GM18498 (cell line): ENCODE data around the gene ECSIT.
A peak's percentile ranks its signal among the peaks of the same experiment; 100 is the strongest.
"Not testable (repeated sequence)": the region's sequence is repeated elsewhere in the genome, so short reads cannot be mapped to it uniquely, and the experiment has no call there.

Experiments used
- ATAC-seq: cut with Tn5 transposase; IDR thresholded peaks from one replicate; pipeline ENCODE4 v1.9.1; 2021; ENCODE audit warnings: mild to moderate bottlenecking, moderate library complexity; ENCODE audit not compliant: unreplicated experiment

Gene ECSIT, protein sequence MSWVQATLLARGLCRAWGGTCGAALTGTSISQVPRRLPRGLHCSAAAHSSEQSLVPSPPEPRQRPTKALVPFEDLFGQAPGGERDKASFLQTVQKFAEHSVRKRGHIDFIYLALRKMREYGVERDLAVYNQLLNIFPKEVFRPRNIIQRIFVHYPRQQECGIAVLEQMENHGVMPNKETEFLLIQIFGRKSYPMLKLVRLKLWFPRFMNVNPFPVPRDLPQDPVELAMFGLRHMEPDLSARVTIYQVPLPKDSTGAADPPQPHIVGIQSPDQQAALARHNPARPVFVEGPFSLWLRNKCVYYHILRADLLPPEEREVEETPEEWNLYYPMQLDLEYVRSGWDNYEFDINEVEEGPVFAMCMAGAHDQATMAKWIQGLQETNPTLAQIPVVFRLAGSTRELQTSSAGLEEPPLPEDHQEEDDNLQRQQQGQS

DNA sequence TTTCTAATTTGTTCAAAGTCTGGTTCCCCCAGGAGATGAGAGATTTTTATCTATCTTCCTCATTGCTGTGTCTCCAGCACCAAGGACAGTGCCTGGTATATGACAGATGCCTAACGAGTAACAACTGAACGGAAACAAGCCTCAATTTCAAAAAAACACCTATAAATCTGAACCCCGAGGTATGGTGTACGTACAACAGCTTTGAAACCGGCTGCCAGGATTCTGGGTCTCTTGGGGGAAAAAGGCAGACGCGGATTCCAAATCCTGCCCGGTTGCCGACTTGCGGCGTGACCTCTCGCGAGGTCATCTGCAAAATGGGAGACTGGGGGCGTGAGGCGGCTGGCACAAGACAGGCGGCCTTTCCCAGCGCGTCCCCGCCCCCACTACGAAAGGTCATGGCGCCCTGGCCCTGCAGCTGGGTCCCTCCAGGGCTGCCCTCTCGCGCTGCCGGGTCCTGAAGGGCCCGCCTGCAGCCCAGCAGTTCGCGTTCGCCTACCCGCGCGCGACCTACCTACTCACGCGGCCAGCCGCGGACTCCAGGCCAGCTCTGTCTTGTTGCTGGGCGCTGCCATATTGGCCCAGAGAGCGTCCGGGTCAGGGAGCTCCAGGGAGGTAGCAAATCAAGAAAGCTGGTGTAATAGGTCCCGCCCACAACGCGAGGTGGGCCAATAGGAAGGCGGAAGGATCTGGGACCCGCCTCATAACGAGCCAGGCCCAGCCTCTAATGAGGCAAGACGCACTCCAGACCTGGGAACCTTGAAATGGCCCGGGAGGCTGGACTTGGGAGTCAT, at the start of gene ECSIT:
TSS of gene ECSIT (minus strand) at position 584 of the 791 bp plus-strand sequence. CDS start 9,964 bp downstream, outside the sequence.
- ATAC-seq = peak; percentile 95

DNA sequence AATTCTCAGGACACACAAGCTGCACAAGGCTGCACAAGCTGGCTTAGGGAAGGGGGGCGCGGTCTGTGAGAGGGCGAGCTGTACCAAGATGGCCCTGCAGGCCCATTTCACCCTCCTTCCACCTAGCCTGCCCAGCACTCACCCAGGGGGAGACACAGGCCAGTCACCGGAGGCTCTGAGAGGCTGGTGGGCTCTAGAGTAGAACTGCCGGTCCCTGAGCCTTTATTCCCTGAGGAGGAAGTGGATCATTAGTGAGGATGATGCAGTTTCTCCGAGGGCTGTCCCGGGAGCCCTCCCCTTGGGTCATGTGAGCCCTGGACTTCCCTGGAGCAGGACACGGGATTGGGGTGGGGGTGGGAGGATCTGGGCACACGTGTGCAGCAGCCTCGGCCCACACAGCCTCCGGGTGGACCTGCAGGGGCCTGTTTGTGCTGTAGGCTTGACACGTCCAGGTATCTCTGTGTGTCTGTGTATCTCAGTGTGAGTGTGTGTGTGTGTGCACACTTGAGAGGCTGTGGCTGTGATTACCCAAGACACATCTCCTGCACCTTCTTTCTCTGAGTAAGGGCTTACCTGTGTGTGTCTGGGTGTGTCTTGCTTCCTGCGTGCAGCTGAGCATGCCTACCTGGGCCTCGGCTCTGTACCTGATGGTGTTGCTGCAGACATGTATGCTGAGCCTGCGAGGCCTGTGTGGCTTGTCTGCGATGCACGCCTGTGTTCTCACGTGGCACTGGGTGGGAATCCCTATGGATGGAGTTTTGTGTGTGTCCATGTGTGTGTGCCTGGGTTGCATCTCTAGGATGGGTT, 48.7 kb upstream of the ECSIT start, which contains the start of gene ACP5:
TSS of gene ACP5 (minus strand) at position 195 of the 807 bp plus-strand sequence. CDS start 328 bp downstream, outside the sequence.
- no peak for ATAC-seq

DNA sequence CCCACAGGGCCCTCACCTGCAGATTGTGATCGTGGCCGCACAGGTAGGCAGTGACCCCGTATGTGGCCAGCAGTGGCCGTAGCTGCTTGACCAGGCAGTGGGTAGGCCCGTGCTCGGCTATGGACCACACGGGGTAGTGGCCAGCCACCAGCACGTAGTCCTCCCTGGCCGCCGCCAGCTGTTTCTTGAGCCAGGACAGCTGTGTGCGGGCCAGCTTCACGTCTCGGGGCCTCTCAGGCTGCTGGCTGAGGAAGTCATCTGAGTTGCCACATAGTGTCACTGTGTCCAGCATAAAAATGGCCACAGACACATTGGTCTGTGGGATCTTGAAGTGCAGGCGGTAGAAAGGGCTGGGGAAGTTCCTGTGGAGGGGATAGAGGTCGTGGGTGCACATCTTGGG, 47.3 kb upstream of the ECSIT start:
- no peak for ATAC-seq

DNA sequence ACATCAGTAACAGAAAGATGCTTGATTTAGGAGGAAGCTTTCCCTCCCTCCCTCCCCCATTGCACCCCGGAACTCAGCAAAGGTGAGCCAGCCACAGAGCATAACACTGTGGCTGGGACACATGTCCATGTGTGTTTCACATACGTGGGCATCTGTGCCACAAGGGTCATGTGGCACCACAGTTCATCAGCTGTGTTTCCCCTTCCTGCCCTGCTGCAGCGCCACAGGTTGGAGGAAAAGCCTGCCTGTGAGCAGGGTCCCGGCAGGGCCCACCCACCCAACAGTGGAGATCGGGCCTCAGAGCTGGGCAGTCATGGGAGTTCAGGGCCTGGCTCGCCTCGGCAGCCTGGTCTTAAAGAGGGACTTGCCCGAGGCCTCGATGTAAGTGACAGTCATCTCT, 45.8 kb upstream of the ECSIT start:
- no peak for ATAC-seq

DNA sequence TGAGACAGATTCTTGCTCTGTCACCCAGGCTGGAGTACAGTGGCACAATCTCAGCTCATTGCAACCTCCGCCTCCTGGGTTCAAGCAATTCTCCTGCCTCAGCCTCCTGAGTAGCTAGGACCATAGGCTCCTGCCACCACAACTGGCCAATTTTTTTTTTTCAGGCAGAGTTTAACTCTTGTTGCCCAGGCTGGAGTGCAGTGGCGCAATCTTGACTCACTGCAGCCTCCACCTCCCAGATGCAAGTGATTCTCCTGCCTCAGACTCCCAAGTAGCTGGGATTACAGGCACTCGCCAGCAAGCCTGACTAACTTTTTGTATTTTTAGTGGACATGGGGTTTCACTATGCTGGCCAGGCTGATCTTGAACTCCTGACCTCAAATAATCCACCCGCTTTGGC, 44.8 kb upstream of the ECSIT start:
- ATAC-seq = not testable (repeated sequence)

DNA sequence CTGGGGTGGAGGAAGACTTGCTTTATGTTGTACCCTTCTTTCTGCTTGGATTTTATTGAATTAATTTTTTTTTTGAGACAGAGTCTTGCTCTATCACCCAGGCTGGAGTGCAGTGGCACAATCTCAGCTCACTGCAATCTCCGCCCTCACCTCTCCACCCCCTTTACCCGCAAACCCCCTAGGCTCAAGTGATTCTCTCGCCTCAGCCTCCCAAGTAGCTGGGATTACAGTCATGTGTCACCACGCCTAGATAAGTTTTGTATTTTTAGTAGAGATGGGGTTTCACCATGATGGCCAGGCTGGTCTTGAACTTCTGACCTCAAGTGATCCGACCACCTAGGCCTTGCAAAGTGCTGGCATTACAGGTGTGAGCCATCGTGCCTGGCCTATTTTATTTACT, 44.4 kb upstream of the ECSIT start:
- not testable (repeated sequence) for ATAC-seq

DNA sequence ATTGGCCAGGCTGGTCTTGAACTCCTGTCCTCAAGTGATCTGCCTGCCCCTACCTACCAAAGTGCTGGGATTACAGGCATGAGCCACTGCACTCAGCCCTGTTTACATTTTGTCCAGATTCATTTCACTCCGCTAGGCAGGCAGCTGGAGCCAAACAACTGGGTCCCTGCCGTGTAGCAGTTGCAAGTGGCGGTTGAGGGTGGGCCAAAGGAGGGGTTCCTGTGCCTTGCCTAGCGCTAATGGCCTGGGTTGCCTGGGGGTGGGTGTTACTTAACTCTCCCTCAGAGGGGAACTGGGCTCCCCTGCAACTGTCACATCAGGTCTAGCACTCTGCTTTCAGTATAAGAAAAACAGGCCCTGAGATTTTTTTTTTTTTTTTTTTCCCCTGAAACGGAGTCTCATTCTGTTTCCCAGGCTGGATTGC, 41.1 kb upstream of the ECSIT start:
- ATAC-seq = no peak

DNA sequence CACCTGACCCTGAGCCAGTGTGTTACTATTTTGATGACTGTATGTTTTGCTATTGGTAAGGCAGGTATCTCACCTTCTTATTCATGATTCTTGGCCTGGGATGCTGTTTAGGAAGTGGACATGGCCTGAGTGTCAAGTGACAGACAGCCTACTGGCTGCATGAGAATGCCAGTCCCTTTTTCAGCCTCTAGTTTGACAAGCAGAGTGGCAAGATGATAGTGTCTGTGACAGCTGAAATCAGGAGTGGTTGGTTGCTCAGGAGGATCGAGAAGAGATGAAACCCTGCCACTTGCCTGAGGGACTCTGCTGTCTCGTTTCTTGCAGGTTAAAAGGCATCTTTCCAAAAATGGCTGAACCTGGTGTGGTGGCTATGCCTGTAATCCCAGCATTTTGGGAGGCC, 37.2 kb upstream of the ECSIT start:
- no peak for ATAC-seq

DNA sequence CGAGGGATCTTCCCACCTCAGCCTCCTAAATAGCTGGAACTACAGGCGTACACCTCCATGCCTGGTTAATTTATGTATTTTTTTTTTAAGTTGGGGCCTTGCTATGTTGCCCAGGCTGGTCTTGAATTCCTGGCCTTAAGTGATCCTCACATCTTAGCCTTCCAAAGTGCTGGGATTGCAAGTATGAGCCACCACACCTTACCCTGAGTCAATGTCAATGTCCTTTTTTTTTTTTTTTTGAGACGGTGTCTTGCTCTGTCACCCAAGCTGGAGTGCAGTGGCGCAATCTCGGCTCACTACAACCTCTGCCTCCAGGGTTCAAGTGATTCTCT, 36.7 kb upstream of the ECSIT start:
- ATAC-seq = not testable (repeated sequence)

DNA sequence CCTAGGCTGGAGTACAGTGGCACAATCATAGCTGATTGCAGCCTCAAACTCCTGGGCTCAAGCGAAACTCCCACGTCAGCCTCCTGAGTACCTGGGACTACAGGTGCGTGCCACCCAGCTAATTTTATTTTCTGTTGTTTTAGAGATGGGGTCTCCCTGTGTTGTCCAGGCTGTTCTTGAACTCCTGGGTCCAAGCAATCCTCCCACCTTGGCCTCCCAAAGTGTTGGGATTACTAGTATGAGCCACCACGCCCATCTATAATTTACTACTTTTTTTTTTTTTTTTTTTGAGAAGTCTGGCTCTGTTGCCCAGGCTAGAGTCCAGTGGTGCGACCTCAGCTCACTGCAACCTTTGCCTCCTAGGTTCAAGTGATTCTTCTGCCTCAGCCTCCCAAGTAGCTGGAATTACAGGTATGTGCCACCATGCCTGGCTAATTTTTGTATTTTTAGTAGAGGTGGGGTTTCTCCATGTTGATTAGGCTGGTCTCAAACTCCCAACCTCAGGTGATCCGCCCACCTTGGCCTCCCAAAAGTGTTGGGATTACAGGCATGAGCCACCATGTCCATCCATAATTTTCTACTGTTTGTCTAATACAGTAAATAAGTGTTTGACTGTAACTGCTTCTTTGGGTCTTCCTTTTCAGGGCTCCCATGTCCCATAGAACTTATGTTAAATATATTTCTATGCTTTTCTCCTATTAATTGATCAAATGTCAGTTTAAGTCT, 35.3 kb upstream of the ECSIT start:
- not testable (repeated sequence) for ATAC-seq

DNA sequence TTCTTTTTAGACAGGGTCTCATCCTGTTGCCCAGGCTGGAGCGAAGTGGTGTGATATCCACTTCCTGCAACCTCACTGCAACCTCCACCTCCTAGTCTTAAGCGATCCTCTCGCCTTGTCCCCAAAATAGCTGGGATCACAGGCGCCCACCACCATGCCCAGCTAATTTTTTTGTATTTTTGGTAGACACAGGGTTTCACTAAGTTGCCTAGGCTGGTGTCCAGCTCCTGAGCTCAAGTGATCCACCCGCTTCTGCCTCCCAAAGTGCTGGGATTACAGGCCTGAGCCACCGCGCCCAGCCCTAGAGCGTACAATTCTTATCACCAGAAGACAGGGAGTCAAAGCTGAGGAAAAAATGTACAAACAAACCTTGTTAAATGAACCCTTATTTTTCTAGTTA, 34.6 kb upstream of the ECSIT start:
- no peak for ATAC-seq

DNA sequence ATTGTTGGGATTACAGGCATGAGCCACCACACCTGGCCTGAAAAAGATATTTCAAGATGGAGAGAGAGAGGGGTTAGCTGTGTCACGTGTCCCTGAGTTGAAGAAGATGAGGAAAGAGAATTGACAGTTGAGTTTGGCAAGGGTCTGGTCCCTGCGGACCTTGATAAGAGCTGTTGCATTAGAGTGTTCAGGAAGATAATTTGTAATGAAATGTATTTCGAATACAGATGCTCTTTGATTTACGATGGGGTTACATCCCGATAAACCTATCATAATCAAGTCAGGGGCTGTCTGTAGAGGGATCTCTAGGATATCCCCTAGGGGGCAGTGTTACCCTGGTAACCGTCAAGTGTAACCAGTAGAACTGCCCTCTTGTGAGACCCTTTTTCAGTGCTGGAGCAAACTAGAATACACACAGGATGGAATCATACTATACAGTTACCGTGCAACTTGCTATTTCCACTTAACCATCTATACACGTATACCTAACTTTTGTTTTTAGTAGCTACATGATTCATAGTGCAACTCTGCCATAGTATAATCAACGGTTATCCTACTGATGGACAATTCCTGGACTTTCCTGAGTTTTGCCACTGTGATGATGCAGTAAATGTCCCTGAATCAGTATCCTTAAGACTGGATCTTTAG, 31.6 kb upstream of the ECSIT start:
- ATAC-seq = peak; percentile 42

DNA sequence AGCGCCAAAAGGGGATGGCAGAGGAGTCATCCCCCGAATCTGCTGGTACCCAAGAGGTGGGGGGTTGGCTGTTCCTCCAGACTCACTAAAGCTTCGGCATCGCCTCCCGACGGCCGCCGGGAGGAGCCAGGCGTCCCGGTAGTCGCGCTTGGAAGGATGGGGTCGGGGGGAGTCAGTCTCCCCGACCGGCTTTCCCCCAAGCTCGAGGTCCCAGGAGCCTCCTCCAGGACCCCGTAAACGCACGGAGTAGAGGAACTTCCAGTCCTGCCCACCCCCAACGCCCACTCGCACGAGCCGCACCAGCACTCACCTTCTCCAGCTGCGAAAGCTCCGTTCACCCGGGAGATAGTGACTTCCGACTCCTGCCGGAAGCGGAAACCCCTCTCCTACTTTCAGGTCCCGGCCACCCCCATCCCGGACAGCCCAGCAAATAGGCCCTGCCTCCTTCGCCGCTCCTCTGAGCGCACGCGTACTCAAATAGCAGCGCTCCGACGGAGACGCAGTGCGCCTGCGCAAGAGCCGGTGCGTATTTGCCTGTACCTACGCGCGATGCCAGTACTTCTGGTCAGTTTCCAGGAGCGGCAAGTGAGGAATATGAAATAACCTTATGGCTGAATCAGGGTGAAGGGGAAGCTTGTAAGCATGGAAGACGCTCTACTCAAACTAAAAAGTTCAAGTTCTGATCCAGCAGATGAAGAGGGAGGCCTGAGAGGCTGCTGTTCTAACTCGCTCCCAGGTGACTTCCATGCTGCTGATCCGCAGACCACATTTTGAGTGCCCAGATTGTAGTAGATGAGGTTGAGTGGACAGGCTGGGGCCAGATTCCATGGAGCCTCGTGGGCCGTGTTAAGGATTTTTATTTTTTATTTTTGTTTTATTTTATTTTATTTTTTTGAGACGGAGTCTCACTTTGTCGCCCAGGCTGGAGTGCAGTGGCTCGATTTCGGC, 30.2 kb upstream of the ECSIT start, which contains the start of gene ELOF1:
TSS of gene ELOF1 (minus strand) at position 350 of the 948 bp plus-strand sequence. CDS start 4,883 bp downstream, outside the sequence.
- peak; percentile 81 for ATAC-seq

DNA sequence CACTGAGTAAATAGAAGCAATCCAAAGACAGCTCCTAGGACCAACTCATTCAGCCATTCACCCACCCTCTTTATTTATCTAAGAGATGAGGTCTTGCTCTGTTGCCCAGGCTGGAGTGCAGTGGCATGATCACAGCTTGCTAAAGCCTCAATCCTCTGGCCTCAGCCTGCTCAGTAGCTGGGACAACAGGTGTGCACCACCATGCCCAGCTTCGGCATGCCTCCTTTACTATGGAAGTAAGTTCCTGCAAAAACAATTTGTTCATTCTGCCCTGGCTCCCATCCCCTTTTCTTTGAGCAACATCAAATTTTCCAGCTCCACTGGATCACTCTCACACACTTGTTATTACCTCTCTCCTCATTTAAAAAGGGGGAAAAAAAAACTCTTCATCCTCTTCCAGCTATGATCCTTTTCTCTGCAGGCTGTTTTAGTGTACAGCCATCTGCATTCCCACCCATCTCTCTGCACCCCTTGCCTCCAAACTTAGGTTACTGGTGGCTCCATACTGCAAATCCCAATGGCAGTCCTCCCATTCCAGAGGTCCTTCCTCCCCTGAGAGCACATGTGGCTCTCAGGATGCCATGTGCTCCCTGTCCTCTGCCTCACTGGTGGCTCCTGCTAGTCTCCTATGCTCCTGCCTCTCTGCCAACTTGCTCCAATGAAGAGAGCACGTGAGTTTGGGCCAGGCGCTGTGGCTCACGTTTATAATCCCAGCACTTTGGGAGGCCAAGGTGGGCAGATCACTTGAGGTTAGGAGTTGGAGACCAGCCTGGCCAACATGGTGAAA, 27.9 kb upstream of the ECSIT start:
- ATAC-seq = no peak

DNA sequence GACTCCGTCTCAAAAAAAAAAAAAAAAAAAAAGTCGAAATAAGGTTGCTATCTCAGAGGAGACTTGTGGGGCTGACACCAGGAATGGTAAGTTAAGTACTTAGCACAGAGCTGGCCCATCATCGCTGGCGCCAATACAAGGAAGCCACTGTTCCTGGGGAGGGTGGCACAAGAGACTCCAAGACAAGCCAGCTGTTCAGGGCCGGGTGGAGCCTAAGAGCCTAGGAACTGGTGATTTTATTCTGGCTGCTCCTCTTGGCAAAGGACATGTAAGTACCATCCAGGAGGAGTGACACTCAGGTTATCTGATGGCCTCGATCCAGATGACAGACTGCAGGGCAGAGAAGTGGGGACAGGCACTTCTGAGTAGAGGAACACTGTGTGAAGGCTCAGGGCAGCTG, 26.3 kb upstream of the ECSIT start:
- no peak for ATAC-seq

DNA sequence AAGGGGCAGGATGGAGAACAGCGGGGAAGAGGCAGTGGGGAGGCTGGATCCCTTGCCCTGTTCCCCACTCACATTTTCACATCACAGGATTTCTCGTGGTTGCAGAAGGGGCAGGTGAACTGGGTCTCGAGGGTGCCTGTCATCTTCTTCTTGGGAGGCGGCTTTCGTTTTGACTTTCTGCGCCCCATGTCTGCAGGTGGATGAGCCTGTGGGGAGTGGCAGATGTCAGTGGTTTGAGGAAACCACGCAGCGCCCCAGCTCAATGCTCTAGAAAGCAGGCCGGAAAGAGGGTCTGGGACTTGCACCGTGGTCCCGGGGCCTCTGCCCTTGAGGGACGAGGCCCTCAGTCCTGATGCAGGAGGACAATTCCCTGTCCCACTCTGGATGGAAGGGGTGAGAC, 25.2 kb upstream of the ECSIT start:
- no peak for ATAC-seq

DNA sequence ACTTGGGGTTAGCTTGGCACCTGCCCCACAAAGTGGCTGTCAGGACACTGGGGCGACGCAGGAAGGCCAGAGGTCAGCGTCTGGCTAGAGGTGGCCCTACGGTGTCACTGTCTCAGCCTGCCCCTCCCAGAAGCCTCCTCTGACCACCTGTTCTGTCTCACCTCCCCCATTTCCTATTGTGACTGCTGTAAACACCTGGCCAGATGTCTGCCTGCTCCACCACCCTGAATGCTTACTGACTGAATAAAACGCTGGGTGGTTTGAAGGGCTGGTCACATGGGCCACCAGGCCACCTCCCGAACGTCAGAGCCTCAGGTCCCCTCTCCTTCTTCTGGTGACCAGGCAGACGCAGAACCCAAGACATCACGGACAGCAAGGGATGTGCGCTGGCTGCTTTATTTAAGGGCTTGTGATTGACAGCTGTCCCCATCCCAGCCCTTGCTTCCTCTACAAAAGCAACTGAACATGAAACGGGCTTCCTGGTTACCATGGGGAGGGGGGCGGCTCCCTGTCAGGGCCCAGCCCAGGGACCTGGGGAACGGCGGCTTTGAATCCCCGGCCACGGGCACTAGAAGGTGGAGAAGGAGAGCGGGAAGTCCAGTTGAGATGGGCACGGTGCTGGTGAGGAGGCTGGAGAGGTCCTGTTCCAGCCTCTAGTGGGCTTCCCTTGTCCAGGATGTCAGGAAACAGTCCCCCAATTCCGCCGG, 23.9 kb upstream of the ECSIT start:
- no peak for ATAC-seq
